ENCODE data around the gene CNEP1R1. TPM values are rescaled to one million over a fixed set of nuclear protein-coding genes. Genes with fewer than 3 reads are reported as not detected.
A peak's percentile ranks its signal among the peaks of the same experiment; 100 is the strongest.

The CNEP1R1 gene
- total and polyA plus RNA-seq, 10 of the 15 experiments (the other 5 are each of a cell fraction or from before 2014, with no cell fraction given) = 11.5 to 29.2 (median 15.6) TPM

GRCh38 chr16:49978569-49979326, 46.3 kb upstream of the CNEP1R1 start:
- intact Hi-C loops (cut with micrococcal nuclease; ENCODE audit: unreplicated experiment) = no loop called here
- ATAC-seq (no peak), DNase-seq (ENCODE audit: low read depth, low spot score) (no peak), FAIRE-seq (no peak)
- Histone ChIP-seq H4K20me1 (ENCODE audit: control insufficient read depth, insufficient read depth) (no peaks in the 10 kb centered on the region), H3K27me3 (replicated peaks in 1 of 2; ENCODE audit: control insufficient read depth in 2 of 2, insufficient read depth in 2 of 2, low read length in 1 of 2) (no peaks in the 10 kb centered on the region), H3K79me2 (ENCODE audit: control insufficient read depth, insufficient read depth, low read length) (no peaks in the 10 kb centered on the region), H3K36me3 (ENCODE audit: control insufficient read depth in 2 of 2, insufficient read depth in 2 of 2, low read length in 1 of 2) (no peaks in the 10 kb centered on the region), H2AFZ (ENCODE audit: control insufficient read depth, low read depth, low read length) (no peak overlapping the region), H3K4me3 (no peak overlapping the region), H3K4me2 (ENCODE audit: control insufficient read depth, insufficient read depth) (no peak overlapping the region), H3K9ac (ENCODE audit: control insufficient read depth, insufficient read depth, low read length) (no peak overlapping the region), H3K9me3 (replicated peaks; ENCODE audit: control insufficient read depth, insufficient read depth, low read length) (no peaks in the 10 kb centered on the region), H3K27ac (ENCODE audit: control insufficient read depth, insufficient read depth) (no peak overlapping the region), H3K4me1 (ENCODE audit: control insufficient read depth, insufficient read depth, low read length) (no peaks in the 10 kb centered on the region)
- CTCF ChIA-PET = no interaction called here
- SMC1A ChIA-PET (ENCODE audit: uncharacterized antibody, unreplicated experiment) = no interaction called here
- in situ Hi-C loops (cut with MboI) = no loop called here
- POLR2A ChIA-PET = no interaction called here
- 46% methylated on average over 6 of the region's 6 CpGs for WGBS (ENCODE audit: insufficient coverage, insufficient replicate concordance, low lambda C conversion rate, missing lambda C conversion rate)
- no peak for TF ChIP-seq NKRF (conservative IDR thresholded peaks at IDR 0.05)
- TF ChIP-seq NFIC (IDR thresholded peaks at IDR 0.05; ENCODE audit: low read depth, low read length) = 0 out of 2 replicates have a peak, but pooled peaks have one; percentile 34
- no TSS peak for BruUV-seq (replicated peaks)
- RAD21 ChIA-PET (ENCODE audit: unreplicated experiment) = no interaction called here

- Histone ChIP-seq H2AFZ (ENCODE audit: control insufficient read depth, low read depth, low read length) (no peak overlapping the region; the same call in 1 of the 2 replicates), H3K4me2 (ENCODE audit: control insufficient read depth, insufficient read depth) (no peak overlapping the region), H3K4me3 (no peak overlapping the region), H3K9me3 (replicated peaks; ENCODE audit: control insufficient read depth, insufficient read depth, low read length) (no peaks in the 10 kb centered on the region), H4K20me1 (ENCODE audit: control insufficient read depth, insufficient read depth) (no peaks in the 10 kb centered on the region), H3K27me3 (replicated peaks in 1 of 2; ENCODE audit: control insufficient read depth in 2 of 2, insufficient read depth in 2 of 2, low read length in 1 of 2) (no peaks in the 10 kb centered on the region), H3K27ac (ENCODE audit: control insufficient read depth, insufficient read depth) (no peak overlapping the region), H3K9ac (ENCODE audit: control insufficient read depth, insufficient read depth, low read length) (no peak overlapping the region), H3K4me1 (ENCODE audit: control insufficient read depth, insufficient read depth, low read length) (no peaks in the 10 kb centered on the region), H3K79me2 (ENCODE audit: control insufficient read depth, insufficient read depth, low read length) (no peaks in the 10 kb centered on the region), H3K36me3 (ENCODE audit: control insufficient read depth in 2 of 2, insufficient read depth in 2 of 2, low read length in 1 of 2) (no peaks in the 10 kb centered on the region)
- ChIA-PET RAD21 (ENCODE audit: unreplicated experiment) (no interaction called here), CTCF (no interaction called here), SMC1A (ENCODE audit: uncharacterized antibody, unreplicated experiment) (no interaction called here), POLR2A (no interaction called here)
- no TSS peak for BruUV-seq (replicated peaks)
- in situ Hi-C loops (cut with MboI) = no loop called here
- ATAC-seq = no peak
- TF ChIP-seq IRF4 (IDR thresholded peaks at IDR 0.05; ENCODE audit: low read depth, low read length) (no peak), RAD21 (IDR thresholded peaks at IDR 0.05; ENCODE audit: insufficient read depth, low read depth, low read length) (no peak), BCL11A (IDR thresholded peaks at IDR 0.05; ENCODE audit: low read depth, low read length) (no peak), NKRF (conservative IDR thresholded peaks at IDR 0.05) (no peak), TBL1XR1 (IDR thresholded peaks at IDR 0.05; ENCODE audit: low read depth, low read length) (no peak), PML (IDR thresholded peaks at IDR 0.05; ENCODE audit: low read length) (no peak), IRF3 (IDR thresholded peaks at IDR 0.05) (no peak), BRCA1 (IDR thresholded peaks at IDR 0.05; ENCODE audit: low read depth, low read length) (no peak), NRF1 (conservative IDR thresholded peaks at IDR 0.05; ENCODE audit: low read depth, low read length) (no peak)
- no peak for FAIRE-seq
- intact Hi-C loops (cut with micrococcal nuclease; ENCODE audit: unreplicated experiment) = no loop called here
- DNase-seq (ENCODE audit: low read depth, low spot score) = no peak
- WGBS (ENCODE audit: insufficient coverage, insufficient replicate concordance, low lambda C conversion rate, missing lambda C conversion rate) = 12% methylated on average over 3 of the region's 3 CpGs
Measured at GRCh38 chr16:49980166-49980565, 44.9 kb upstream of the CNEP1R1 start.
